Measurements from ENCODE around the gene GRXCR2. TPM values are rescaled to one million over a fixed set of nuclear protein-coding genes. Genes with fewer than 3 reads are reported as not detected.

The GRXCR2 gene
- total RNA-seq, 2 experiments from 2014 or later: not detected

- Mint-ChIP-seq H3K27me3 (peaks cover 15% of the 10 kb centered on the region), H3K4me1 (no peaks in the 10 kb centered on the region), H3K36me3 (ENCODE audit: low read depth) (no peaks in the 10 kb centered on the region), H3K4me3 (no peak overlapping the region), H3K27ac (no peak overlapping the region), H3K9me3 (no peaks in the 10 kb centered on the region)
- POLR2A ChIA-PET: no interaction called here
- DNase-seq: no peak
- CTCF ChIA-PET: no interaction called here
Observed at GRCh38 chr5:145863003-145863402, 9.8 kb downstream of the GRXCR2 start.

GRCh38 chr5:145859897-145860296 is 12.9 kb downstream of the GRXCR2 start:
- ChIA-PET POLR2A (no interaction called here), CTCF (no interaction called here)
- Mint-ChIP-seq H3K9me3 (no peaks in the 10 kb centered on the region), H3K4me1 (no peaks in the 10 kb centered on the region), H3K27ac (no peak overlapping the region), H3K27me3 (peaks cover 19% of the 10 kb centered on the region), H3K4me3 (no peak overlapping the region), H3K36me3 (ENCODE audit: low read depth) (no peaks in the 10 kb centered on the region)
- no peak for DNase-seq

- H3K27me3 Mint-ChIP-seq: peaks cover 18% of the 10 kb centered on the region
- no peak for DNase-seq
- POLR2A ChIA-PET: no interaction called here
- H3K36me3 Mint-ChIP-seq (ENCODE audit: low read depth): no peaks in the 10 kb centered on the region
- H3K9me3 Mint-ChIP-seq: no peaks in the 10 kb centered on the region
- H3K27ac Mint-ChIP-seq: no peak overlapping the region
- no peak overlapping the region for H3K4me3 Mint-ChIP-seq
- no peaks in the 10 kb centered on the region for H3K4me1 Mint-ChIP-seq
- CTCF ChIA-PET: no interaction called here
Observed at GRCh38 chr5:145859453-145859852, 13.4 kb downstream of the GRXCR2 start.

GRCh38 chr5:145858959-145859358 is 13.9 kb downstream of the GRXCR2 start:
- no peaks in the 10 kb centered on the region for H3K36me3 Mint-ChIP-seq (ENCODE audit: low read depth)
- H3K4me3 Mint-ChIP-seq: no peak overlapping the region
- POLR2A ChIA-PET: no interaction called here
- H3K4me1 Mint-ChIP-seq: no peaks in the 10 kb centered on the region
- no peak for DNase-seq
- CTCF ChIA-PET: no interaction called here
- H3K27ac Mint-ChIP-seq: no peak overlapping the region
- peaks cover 17% of the 10 kb centered on the region for H3K27me3 Mint-ChIP-seq
- H3K9me3 Mint-ChIP-seq: no peaks in the 10 kb centered on the region

- no peak for DNase-seq
- H3K27me3 Mint-ChIP-seq: peaks cover 14% of the 10 kb centered on the region
- H3K4me3 Mint-ChIP-seq: no peak overlapping the region
- H3K36me3 Mint-ChIP-seq (ENCODE audit: low read depth): no peaks in the 10 kb centered on the region
- H3K9me3 Mint-ChIP-seq: no peaks in the 10 kb centered on the region
- H3K27ac Mint-ChIP-seq: no peak overlapping the region
- H3K4me1 Mint-ChIP-seq: no peaks in the 10 kb centered on the region
- CTCF ChIA-PET: interaction anchor here (0.5 to 1.2 kb wide), 2 partner anchors 10 to 277 kb away, joined by 3 read pairs; no protein-coding TSS in a partner anchor
- POLR2A ChIA-PET: no interaction called here
Observed at GRCh38 chr5:145856285-145856818, 16.5 kb downstream of the GRXCR2 start.

- ChIA-PET CTCF (interaction anchor here (0.5 to 1.2 kb wide), 2 partner anchors 9 to 278 kb away, joined by 3 read pairs; no protein-coding TSS in a partner anchor), POLR2A (no interaction called here)
- H3K9me3 Mint-ChIP-seq: no peaks in the 10 kb centered on the region
- H3K36me3 Mint-ChIP-seq (ENCODE audit: low read depth): no peaks in the 10 kb centered on the region
- peaks cover 9% of the 10 kb centered on the region for H3K27me3 Mint-ChIP-seq
- H3K4me3 Mint-ChIP-seq: no peak overlapping the region
- no peaks in the 10 kb centered on the region for H3K4me1 Mint-ChIP-seq
- H3K27ac Mint-ChIP-seq: no peak overlapping the region
- DNase-seq: no peak
Observed at GRCh38 chr5:145855763-145856267, 17.0 kb downstream of the GRXCR2 start.

- no peaks in the 10 kb centered on the region for H3K9me3 Mint-ChIP-seq
- no peak overlapping the region for H3K27ac Mint-ChIP-seq
- ChIA-PET POLR2A (no interaction called here), CTCF (no interaction called here)
- no peaks in the 10 kb centered on the region for H3K36me3 Mint-ChIP-seq (ENCODE audit: low read depth)
- H3K4me3 Mint-ChIP-seq: no peak overlapping the region
- H3K4me1 Mint-ChIP-seq: no peaks in the 10 kb centered on the region
- H3K27me3 Mint-ChIP-seq: peaks cover 7% of the 10 kb centered on the region
- no peak for DNase-seq
Observed at GRCh38 chr5:145854651-145855258, 18.1 kb downstream of the GRXCR2 start.

GRCh38 chr5:145853781-145854376 is 18.9 kb downstream of the GRXCR2 start:
- Mint-ChIP-seq H3K27me3 (peaks cover 7% of the 10 kb centered on the region), H3K27ac (no peak overlapping the region), H3K4me3 (no peak overlapping the region), H3K4me1 (no peaks in the 10 kb centered on the region), H3K36me3 (ENCODE audit: low read depth) (no peaks in the 10 kb centered on the region), H3K9me3 (no peaks in the 10 kb centered on the region)
- POLR2A ChIA-PET: no interaction called here
- no peak for DNase-seq
- CTCF ChIA-PET: no interaction called here

- no peaks in the 10 kb centered on the region for H3K4me1 Mint-ChIP-seq
- ChIA-PET POLR2A (no interaction called here), CTCF (no interaction called here)
- H3K9me3 Mint-ChIP-seq: no peaks in the 10 kb centered on the region
- DNase-seq: no peak
- H3K36me3 Mint-ChIP-seq (ENCODE audit: low read depth): no peaks in the 10 kb centered on the region
- H3K27ac Mint-ChIP-seq: no peak overlapping the region
- H3K4me3 Mint-ChIP-seq: no peak overlapping the region
- peaks cover 9% of the 10 kb centered on the region for H3K27me3 Mint-ChIP-seq
Observed at GRCh38 chr5:145852990-145853389, 19.8 kb downstream of the GRXCR2 start.

GRCh38 chr5:145848854-145849253 is 24.0 kb downstream of the GRXCR2 start:
- Mint-ChIP-seq H3K4me1 (no peaks in the 10 kb centered on the region), H3K27me3 (peaks cover 12% of the 10 kb centered on the region), H3K36me3 (ENCODE audit: low read depth) (no peaks in the 10 kb centered on the region), H3K27ac (no peak overlapping the region), H3K4me3 (no peak overlapping the region), H3K9me3 (no peaks in the 10 kb centered on the region)
- DNase-seq: no peak
- ChIA-PET CTCF (no interaction called here), POLR2A (no interaction called here)

- CTCF ChIA-PET: interaction anchor here (1.4 kb wide), 1 partner anchor 9 kb away, joined by 3 read pairs; no protein-coding TSS in a partner anchor
- H3K4me1 Mint-ChIP-seq: no peaks in the 10 kb centered on the region
- no peak for DNase-seq
- H3K27me3 Mint-ChIP-seq: peaks cover 12% of the 10 kb centered on the region
- POLR2A ChIA-PET: no interaction called here
- H3K4me3 Mint-ChIP-seq: no peak overlapping the region
- no peaks in the 10 kb centered on the region for H3K9me3 Mint-ChIP-seq
- no peak overlapping the region for H3K27ac Mint-ChIP-seq
- no peaks in the 10 kb centered on the region for H3K36me3 Mint-ChIP-seq (ENCODE audit: low read depth)
Observed at GRCh38 chr5:145847499-145848497, 25.0 kb downstream of the GRXCR2 start.

- Mint-ChIP-seq H3K27me3 (peaks cover 16% of the 10 kb centered on the region), H3K9me3 (no peaks in the 10 kb centered on the region), H3K4me1 (no peaks in the 10 kb centered on the region), H3K27ac (no peak overlapping the region), H3K36me3 (ENCODE audit: low read depth) (no peaks in the 10 kb centered on the region), H3K4me3 (no peak overlapping the region)
- CTCF ChIA-PET: interaction anchor here (1.0 to 1.4 kb wide), 3 partner anchors 9 to 20 kb away, joined by 3 read pairs; no protein-coding TSS in a partner anchor
- POLR2A ChIA-PET: no interaction called here
- no peak for DNase-seq
Observed at GRCh38 chr5:145846081-145846480, 26.7 kb downstream of the GRXCR2 start.

- ChIA-PET CTCF (interaction anchor here (0.9 kb wide), 1 partner anchor 17 kb away, joined by 3 read pairs; no protein-coding TSS in a partner anchor), POLR2A (no interaction called here)
- DNase-seq: no peak
- Mint-ChIP-seq H3K4me1 (peaks cover 4% of the 10 kb centered on the region), H3K9me3 (no peaks in the 10 kb centered on the region), H3K27ac (no peak overlapping the region), H3K4me3 (no peak overlapping the region), H3K36me3 (ENCODE audit: low read depth) (no peaks in the 10 kb centered on the region), H3K27me3 (peaks cover 7% of the 10 kb centered on the region)
Observed at GRCh38 chr5:145841299-145841698, 31.5 kb downstream of the GRXCR2 start.
